ENCODE results near the gene MOB2.
A peak's percentile ranks its signal among the peaks of the same experiment; 100 is the strongest.

Gene MOB2

DNA sequence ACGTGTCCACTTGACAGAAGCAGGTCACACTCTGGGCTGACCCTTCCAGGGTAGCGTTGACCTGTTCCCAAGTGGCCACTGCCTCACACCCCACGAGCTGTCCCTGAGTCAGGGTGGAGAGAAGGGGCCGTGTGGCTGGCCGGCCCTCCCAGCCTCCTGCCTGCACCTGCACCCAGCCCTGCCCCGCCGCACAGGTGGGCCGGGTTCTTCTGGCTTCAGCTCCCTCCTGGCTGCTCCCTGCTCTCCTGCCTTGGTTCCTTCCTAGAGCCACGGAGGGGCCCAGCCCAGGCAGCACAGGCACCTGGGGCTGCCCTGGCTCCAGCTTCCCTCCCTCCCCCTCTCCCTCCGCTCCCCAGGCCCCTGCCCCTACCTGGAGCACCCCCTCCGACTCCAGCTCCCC is 42.3 kb downstream of the MOB2 start:
- no peak overlapping the region for H3K27ac ChIP-seq (ENCODE audit: low read depth, low read length)
- no peak overlapping the region for H2AK5ac ChIP-seq (ENCODE audit: low read length)
- H3K79me1 ChIP-seq (ENCODE audit: low read length): no peaks in the 10 kb centered on the region
- no peak overlapping the region for H2AFZ ChIP-seq (ENCODE audit: insufficient read depth, low read length, poor library complexity)
- H3K4ac ChIP-seq (ENCODE audit: low read depth, low read length): no peak overlapping the region
- H4K91ac ChIP-seq (ENCODE audit: low read depth, low read length): no peak overlapping the region
- no peak overlapping the region for H3K23ac ChIP-seq (ENCODE audit: low read length)
- H2BK5ac ChIP-seq (ENCODE audit: low read depth, low read length, poor library complexity): no peak overlapping the region
- no peak overlapping the region for H3K4me3 ChIP-seq (ENCODE audit: low read depth, low read length)
- H3K18ac ChIP-seq (ENCODE audit: low read length): no peak overlapping the region
- no peak for DNase-seq
- no peak overlapping the region for H4K12ac ChIP-seq (ENCODE audit: low read depth, low read length)
- peaks cover 3% of the 10 kb centered on the region for H3K9me3 ChIP-seq (ENCODE audit: insufficient read depth, low read depth, low read length)
- H3K4me1 ChIP-seq (ENCODE audit: control insufficient read depth in 1 of 2, insufficient read depth in 2 of 2, low read length in 2 of 2): peaks cover 0 to 4% of the 10 kb centered on the region in 2 experiments
- H3K27me3 ChIP-seq (ENCODE audit: insufficient read depth, low read length): no peaks in the 10 kb centered on the region
- no peak overlapping the region for H3K4me2 ChIP-seq (ENCODE audit: low read length)
- no peaks in the 10 kb centered on the region for H3K36me3 ChIP-seq (ENCODE audit: control insufficient read depth in 1 of 2, insufficient read depth in 2 of 2, low read length in 2 of 2)
- H3K9ac ChIP-seq (ENCODE audit: low read length): no peak overlapping the region
- no peak overlapping the region for H2BK120ac ChIP-seq (ENCODE audit: insufficient read depth, low read length, poor library complexity)
- no peak overlapping the region for H2BK12ac ChIP-seq (ENCODE audit: low read length)
- H3K14ac ChIP-seq (ENCODE audit: low read length): no peak overlapping the region
- no peak overlapping the region for H4K8ac ChIP-seq (ENCODE audit: low read depth, low read length)
- no peaks in the 10 kb centered on the region for H3K79me2 ChIP-seq (ENCODE audit: control insufficient read depth, insufficient read depth, low read length, poor library complexity)
- WGBS (ENCODE audit: extremely low coverage, insufficient coverage, insufficient read length): no CpG with 5 or more reads among the region's 11 CpGs

DNA sequence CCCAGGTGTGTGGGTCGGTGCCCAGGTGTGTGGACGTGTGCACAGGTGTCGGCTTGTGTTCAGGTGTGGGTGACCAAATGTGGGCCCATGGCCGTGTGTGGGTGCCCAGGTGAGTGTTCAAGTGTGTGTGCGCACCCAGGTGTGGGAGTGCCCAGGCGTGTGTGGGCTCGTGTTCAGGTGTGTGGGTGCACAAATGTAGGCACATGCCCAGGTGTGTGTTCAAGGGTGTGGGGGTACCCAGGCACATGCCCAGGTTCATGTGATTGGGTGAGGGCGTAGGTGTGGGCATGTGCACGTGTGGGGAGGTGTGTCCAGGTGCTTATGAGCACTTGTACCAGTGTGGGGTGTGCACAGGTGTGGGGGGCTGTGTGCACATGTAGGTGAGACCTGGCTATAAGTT is 42.8 kb downstream of the MOB2 start:
- H3K4me3 ChIP-seq (ENCODE audit: low read depth, low read length): peak overlapping the region; percentile 30
- no peak overlapping the region for H2BK120ac ChIP-seq (ENCODE audit: insufficient read depth, low read length, poor library complexity)
- H3K79me2 ChIP-seq (ENCODE audit: control insufficient read depth, insufficient read depth, low read length, poor library complexity): no peaks in the 10 kb centered on the region
- H2BK12ac ChIP-seq (ENCODE audit: low read length): no peak overlapping the region
- no peaks in the 10 kb centered on the region for H3K79me1 ChIP-seq (ENCODE audit: low read length)
- no peak for DNase-seq
- no peak overlapping the region for H2AFZ ChIP-seq (ENCODE audit: insufficient read depth, low read length, poor library complexity)
- H3K27me3 ChIP-seq (ENCODE audit: insufficient read depth, low read length): no peaks in the 10 kb centered on the region
- no peak overlapping the region for H4K12ac ChIP-seq (ENCODE audit: low read depth, low read length)
- H2AK5ac ChIP-seq (ENCODE audit: low read length): no peak overlapping the region
- H3K4ac ChIP-seq (ENCODE audit: low read depth, low read length): no peak overlapping the region
- H4K8ac ChIP-seq (ENCODE audit: low read depth, low read length): no peak overlapping the region
- no peaks in the 10 kb centered on the region for H3K36me3 ChIP-seq (ENCODE audit: control insufficient read depth in 1 of 2, insufficient read depth in 2 of 2, low read length in 2 of 2)
- H2BK5ac ChIP-seq (ENCODE audit: low read depth, low read length, poor library complexity): no peak overlapping the region
- no peak overlapping the region for H3K4me2 ChIP-seq (ENCODE audit: low read length)
- peaks cover 3% of the 10 kb centered on the region for H3K9me3 ChIP-seq (ENCODE audit: insufficient read depth, low read depth, low read length)
- H3K14ac ChIP-seq (ENCODE audit: low read length): no peak overlapping the region
- H3K4me1 ChIP-seq (ENCODE audit: control insufficient read depth in 1 of 2, insufficient read depth in 2 of 2, low read length in 2 of 2): peaks cover 0 to 4% of the 10 kb centered on the region in 2 experiments
- H3K23ac ChIP-seq (ENCODE audit: low read length): no peak overlapping the region
- no CpG with 5 or more reads among the region's 9 CpGs for WGBS (ENCODE audit: extremely low coverage, insufficient coverage, insufficient read length)
- H4K91ac ChIP-seq (ENCODE audit: low read depth, low read length): no peak overlapping the region
- H3K27ac ChIP-seq (ENCODE audit: low read depth, low read length): no peak overlapping the region
- H3K9ac ChIP-seq (ENCODE audit: low read length): no peak overlapping the region
- no peak overlapping the region for H3K18ac ChIP-seq (ENCODE audit: low read length)

DNA sequence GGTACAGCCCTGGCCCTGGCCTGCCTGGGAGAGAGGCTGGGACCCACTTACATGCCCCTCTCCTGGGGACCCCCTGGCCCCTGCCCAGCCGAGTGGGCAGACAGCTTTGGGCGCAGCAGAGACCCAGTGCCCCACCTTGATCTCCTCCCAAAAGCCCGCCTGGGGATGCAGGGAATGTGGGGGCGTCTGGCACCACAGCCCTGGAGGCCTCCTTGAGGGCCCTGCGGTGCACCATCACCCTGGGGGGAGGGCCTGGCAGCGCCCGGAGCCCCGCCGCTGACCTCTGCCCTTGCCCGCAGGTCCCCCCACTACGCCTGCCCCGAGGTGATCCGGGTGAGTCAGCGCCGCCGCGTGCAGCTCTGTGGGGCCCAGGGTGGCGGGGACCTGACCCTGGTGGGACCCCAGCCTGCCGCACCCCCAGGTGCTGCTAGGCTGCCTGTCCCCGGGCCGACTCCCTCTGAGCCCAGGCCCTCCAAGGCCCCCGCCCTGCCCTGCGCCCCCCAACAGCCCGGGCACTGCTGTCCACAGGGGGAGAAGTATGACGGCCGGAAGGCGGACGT is 43.7 kb downstream of the MOB2 start:
- Histone ChIP-seq H3K9ac (ENCODE audit: low read length) (no peak overlapping the region), H3K4me1 (ENCODE audit: control insufficient read depth in 1 of 2, insufficient read depth in 2 of 2, low read length in 2 of 2) (peaks cover 0 to 6% of the 10 kb centered on the region in 2 experiments), H3K4ac (ENCODE audit: low read depth, low read length) (no peak overlapping the region), H3K79me1 (ENCODE audit: low read length) (no peaks in the 10 kb centered on the region), H2AFZ (ENCODE audit: insufficient read depth, low read length, poor library complexity) (no peak overlapping the region), H3K4me3 (ENCODE audit: low read depth, low read length) (no peak overlapping the region), H3K9me3 (ENCODE audit: insufficient read depth, low read depth, low read length) (peaks cover 2% of the 10 kb centered on the region), H3K27ac (ENCODE audit: low read depth, low read length) (no peak overlapping the region), H3K23ac (ENCODE audit: low read length) (no peak overlapping the region), H3K36me3 (ENCODE audit: control insufficient read depth in 1 of 2, insufficient read depth in 2 of 2, low read length in 2 of 2) (no peaks in the 10 kb centered on the region), H2AK5ac (ENCODE audit: low read length) (no peak overlapping the region), H3K14ac (ENCODE audit: low read length) (no peak overlapping the region), H3K27me3 (ENCODE audit: insufficient read depth, low read length) (no peaks in the 10 kb centered on the region), H3K18ac (ENCODE audit: low read length) (no peak overlapping the region), H3K79me2 (ENCODE audit: control insufficient read depth, insufficient read depth, low read length, poor library complexity) (no peaks in the 10 kb centered on the region), H4K8ac (ENCODE audit: low read depth, low read length) (no peak overlapping the region), H3K4me2 (ENCODE audit: low read length) (no peak overlapping the region), H4K91ac (ENCODE audit: low read depth, low read length) (no peak overlapping the region), H2BK120ac (ENCODE audit: insufficient read depth, low read length, poor library complexity) (no peak overlapping the region), H2BK5ac (ENCODE audit: low read depth, low read length, poor library complexity) (no peak overlapping the region), H2BK12ac (ENCODE audit: low read length) (no peak overlapping the region), H4K12ac (ENCODE audit: low read depth, low read length) (no peak overlapping the region)
- whole genome bisulfite sequencing (ENCODE audit: extremely low coverage, insufficient coverage, insufficient read length): no CpG with 5 or more reads among the region's 28 CpGs
- DNase-seq: no peak

DNA sequence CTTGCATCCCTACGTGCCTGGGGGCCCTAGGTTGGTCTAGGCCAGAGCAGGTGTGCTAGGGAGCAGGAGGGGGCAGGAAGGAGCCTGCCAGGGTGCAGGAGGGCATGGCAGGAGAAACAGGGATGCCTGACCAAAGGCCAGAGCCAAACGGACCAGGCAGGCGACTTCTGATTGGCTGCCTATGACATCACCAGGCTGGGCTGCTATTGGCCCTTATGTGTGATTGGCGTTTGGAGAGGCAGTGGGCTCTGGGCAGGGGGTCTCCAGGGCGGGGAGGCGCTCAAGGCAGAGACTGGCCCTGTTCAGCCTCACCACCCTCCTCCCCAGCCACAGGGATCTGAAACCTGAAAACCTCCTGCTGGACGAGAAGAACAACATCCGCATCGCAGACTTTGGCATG is 44.4 kb downstream of the MOB2 start:
- Histone ChIP-seq H2AFZ (ENCODE audit: insufficient read depth, low read length, poor library complexity) (no peak overlapping the region), H3K18ac (ENCODE audit: low read length) (no peak overlapping the region), H3K9me3 (ENCODE audit: insufficient read depth, low read depth, low read length) (no peaks in the 10 kb centered on the region), H4K91ac (ENCODE audit: low read depth, low read length) (no peak overlapping the region), H2AK5ac (ENCODE audit: low read length) (no peak overlapping the region), H3K27me3 (ENCODE audit: insufficient read depth, low read length) (no peaks in the 10 kb centered on the region), H3K4me1 (ENCODE audit: control insufficient read depth in 1 of 2, insufficient read depth in 2 of 2, low read length in 2 of 2) (peaks cover 0 to 6% of the 10 kb centered on the region in 2 experiments), H3K79me2 (ENCODE audit: control insufficient read depth, insufficient read depth, low read length, poor library complexity) (no peaks in the 10 kb centered on the region), H3K9ac (ENCODE audit: low read length) (no peak overlapping the region), H3K4me2 (ENCODE audit: low read length) (no peak overlapping the region), H2BK12ac (ENCODE audit: low read length) (no peak overlapping the region), H3K79me1 (ENCODE audit: low read length) (no peaks in the 10 kb centered on the region), H4K8ac (ENCODE audit: low read depth, low read length) (no peak overlapping the region), H3K27ac (ENCODE audit: low read depth, low read length) (no peak overlapping the region), H2BK120ac (ENCODE audit: insufficient read depth, low read length, poor library complexity) (no peak overlapping the region), H3K4ac (ENCODE audit: low read depth, low read length) (no peak overlapping the region), H3K4me3 (ENCODE audit: low read depth, low read length) (no peak overlapping the region), H3K23ac (ENCODE audit: low read length) (no peak overlapping the region), H4K12ac (ENCODE audit: low read depth, low read length) (no peak overlapping the region), H3K14ac (ENCODE audit: low read length) (no peak overlapping the region), H2BK5ac (ENCODE audit: low read depth, low read length, poor library complexity) (no peak overlapping the region), H3K36me3 (ENCODE audit: control insufficient read depth in 1 of 2, insufficient read depth in 2 of 2, low read length in 2 of 2) (no peaks in the 10 kb centered on the region)
- DNase-seq: no peak
- WGBS (ENCODE audit: extremely low coverage, insufficient coverage, insufficient read length): no CpG with 5 or more reads among the region's 9 CpGs
